Measurements from ENCODE around the gene NOS1AP. TPM values are rescaled to one million over a fixed set of nuclear protein-coding genes. Genes with fewer than 3 reads are reported as not detected.

The NOS1AP gene
- total RNA-seq, 1 experiment from 2014 or later: 0.98 TPM

DNA sequence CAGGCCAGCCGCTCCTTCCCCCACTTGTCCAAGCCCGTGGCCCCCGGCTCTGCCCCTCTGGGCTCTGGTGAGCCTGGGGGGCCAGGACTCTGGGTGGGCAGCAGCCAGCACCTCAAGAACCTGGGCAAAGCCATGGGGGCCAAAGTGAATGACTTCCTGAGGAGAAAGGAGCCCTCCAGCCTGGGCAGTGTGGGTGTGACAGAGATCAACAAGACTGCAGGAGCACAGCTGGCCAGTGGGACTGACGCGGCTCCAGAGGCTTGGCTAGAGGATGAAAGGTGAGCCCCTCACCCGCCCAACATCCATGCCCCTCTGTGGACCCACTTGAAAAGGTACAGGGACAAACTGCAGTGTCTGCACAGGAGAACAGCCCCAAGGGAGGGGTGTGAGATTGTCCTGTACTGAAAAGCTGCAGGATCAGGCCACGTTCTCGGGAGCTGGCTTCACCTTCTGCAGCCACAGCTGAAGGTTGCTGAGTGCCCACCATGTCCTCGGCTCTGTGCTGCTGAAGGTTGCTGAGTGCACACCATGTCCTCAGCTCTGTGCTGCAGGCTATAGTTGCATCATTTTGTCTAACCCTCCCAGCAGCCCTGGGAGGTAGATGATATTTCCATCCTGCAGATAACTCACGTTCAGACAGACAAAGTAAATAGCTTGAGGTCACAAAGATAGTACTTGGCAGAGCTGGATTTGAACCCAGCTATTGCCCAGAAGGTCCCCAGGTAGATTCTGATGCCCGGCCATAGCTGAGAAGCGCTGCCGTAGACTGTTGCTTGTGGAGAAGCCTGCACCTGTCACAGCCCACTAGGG, 312.7 kb downstream of the NOS1AP start:
- no peak for DNase-seq (ENCODE audit: low read depth)

DNA sequence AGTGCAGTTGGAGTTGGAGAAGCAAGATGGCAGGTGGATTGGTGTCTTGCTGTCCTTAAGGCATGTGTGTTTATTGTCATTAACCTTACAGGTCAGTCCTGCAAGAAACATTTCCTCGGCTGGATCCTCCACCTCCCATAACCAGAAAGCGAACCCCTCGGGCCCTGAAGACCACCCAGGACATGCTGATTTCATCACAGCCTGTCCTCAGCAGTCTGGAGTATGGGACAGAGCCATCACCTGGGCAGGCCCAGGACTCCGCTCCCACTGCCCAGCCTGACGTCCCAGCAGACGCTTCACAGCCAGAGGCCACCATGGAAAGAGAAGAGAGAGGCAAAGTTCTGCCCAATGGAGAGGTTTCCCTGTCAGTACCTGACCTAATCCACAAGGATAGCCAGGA, 313.6 kb downstream of the NOS1AP start:
- DNase-seq (ENCODE audit: low read depth): no peak

DNA sequence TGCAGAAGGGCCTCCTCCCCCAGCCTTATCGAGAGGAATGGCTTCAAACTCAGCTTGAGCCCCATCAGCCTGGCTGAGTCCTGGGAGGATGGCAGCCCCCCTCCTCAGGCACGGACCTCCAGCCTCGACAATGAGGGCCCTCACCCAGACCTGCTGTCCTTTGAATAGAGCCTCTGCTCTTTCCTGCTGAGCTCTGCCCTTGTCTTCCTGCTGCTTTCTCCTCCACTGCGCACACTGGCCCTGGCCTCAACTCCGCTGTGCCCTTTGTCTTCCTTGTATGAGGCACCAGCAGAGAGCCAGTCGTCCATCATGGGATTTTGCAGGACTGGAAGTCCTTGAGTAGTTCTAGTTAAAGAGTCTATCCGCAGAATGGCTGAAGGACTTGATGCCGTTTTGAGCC, 314.0 kb downstream of the NOS1AP start:
- no peak for DNase-seq (ENCODE audit: low read depth)

DNA sequence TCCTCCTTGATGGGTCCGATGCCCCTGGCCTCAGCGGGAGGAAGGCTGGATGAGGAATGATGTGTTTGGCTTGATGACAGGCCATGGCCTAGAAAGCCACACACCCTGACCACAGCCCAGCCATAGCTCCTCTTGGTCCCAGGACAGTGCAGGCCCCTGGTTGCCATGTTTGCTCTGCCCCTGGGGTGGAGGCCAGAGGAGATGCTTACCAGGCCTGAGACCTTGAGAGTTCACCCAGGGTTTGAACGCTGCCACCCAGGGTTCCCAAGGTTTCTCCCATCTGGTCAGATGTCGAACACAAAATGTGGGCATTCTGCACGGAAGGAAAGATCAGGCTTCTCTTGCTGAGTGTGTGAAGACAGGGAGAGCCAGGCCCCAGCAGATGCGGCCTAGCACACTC, 314.6 kb downstream of the NOS1AP start:
- no peak for DNase-seq (ENCODE audit: low read depth)

DNA sequence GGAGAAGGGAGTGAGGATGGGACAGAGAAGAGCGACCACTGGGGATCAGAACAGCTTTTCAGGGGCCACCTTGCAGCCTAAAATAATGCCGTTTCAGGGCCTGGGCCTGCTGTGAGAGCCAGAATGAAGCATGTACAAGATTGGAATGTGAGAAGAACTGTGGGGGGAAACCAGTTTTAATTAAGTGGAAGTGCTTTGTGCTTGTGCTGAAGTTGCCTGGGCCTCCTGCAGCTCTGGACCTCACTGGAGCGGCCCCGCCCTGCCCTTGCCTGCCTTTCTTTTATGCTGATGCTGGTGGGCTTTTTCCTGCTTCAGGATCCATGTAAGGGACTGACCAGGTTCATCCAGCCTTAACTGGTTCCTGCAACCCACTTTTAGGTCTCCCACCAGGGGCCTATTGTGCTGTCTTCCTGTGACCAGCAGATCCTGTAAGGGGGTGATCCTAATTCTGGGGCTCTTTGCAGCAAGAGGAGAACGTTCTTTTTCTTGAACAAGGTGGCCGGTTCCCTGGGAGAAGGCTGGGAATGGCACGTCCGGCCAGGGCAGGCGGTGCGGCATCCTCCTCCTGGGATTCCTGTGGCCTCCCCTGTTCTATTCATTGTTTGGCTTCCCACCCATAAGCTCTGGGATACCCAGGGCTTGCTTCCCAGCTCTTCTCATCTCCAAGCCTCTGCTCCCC, 315.2 kb downstream of the NOS1AP start:
- DNase-seq (ENCODE audit: low read depth): no peak

DNA sequence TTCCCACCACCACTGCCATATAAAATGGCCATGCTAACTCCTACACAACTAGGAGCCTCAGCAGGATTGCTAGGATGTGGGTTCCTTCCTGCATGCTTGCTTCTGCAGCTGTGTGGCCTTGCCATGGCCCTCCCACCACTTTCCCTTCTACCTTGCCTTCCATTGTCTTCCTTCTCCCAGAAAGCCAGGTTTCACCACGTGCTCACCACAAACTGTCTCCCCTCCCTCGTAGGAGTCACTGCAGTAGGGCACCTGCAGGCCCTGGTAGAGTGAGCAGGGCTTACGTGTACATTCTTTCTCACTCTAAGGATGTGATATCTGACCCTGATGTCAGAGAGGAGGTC, 315.8 kb downstream of the NOS1AP start:
- DNase-seq (ENCODE audit: low read depth): no peak

DNA sequence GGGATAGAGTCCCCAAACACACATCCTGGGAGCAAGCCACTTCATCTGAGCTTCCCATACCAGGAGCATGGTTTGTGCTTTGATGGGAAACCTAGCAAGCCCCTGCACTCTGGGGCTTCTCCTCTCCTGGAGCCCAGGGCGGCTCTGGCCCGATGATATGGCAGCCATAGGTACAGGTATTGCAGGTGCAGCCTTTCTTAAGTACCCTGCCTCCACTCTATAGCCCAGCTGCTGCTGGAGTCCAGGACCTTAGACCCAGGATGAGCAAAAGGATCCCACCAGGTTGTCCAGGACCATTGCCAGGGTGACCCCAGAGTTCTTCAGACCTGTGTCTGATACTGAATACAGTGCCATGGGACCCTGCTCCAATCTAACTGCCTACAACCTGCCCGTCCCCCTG, 316.2 kb downstream of the NOS1AP start:
- DNase-seq (ENCODE audit: low read depth): no peak

DNA sequence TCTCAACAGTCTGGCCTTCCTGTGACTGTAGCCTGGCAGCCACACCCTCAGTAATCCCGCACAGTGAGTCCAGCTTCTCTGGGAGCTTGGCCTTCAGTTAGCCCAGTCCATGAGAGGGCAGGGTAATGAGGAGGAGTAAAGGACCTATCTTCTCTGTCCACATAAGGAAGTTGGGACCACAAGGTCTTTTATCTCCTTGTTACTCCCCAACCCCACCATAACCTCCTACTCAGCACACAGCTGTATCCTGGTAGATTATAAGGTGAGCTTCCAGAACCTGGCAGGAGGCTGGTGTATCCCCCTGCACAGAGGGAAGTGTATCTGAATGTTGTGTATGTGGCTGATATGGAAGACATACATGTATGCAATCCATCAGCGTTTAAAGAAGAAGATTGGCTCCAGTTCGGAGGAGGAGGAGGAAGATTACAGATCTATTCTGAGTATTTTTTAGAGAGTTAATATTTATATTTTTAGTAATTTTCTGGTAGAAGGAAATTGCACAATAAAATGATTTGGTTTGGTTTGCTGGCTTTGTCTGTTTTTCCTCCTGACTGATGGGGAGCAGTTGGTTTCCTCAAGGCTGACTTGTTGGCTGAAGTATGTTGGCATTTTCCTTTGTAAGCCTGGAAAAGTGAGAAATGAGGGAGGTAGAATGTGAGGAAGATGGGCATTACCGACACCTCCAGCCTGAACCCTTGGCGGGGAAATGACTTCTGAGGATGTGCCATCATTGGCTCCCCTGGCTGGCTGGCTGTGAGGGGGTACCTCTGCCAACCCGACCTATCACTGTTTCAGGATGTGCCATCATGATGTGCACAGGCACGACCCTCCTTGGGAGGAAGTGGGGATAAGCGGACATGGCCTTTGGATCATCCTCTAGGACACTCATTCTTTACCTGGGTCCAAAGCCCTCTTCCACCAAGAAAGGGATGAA, 317.1 kb downstream of the NOS1AP start:
- DNase-seq (ENCODE audit: low read depth): no peak

DNA sequence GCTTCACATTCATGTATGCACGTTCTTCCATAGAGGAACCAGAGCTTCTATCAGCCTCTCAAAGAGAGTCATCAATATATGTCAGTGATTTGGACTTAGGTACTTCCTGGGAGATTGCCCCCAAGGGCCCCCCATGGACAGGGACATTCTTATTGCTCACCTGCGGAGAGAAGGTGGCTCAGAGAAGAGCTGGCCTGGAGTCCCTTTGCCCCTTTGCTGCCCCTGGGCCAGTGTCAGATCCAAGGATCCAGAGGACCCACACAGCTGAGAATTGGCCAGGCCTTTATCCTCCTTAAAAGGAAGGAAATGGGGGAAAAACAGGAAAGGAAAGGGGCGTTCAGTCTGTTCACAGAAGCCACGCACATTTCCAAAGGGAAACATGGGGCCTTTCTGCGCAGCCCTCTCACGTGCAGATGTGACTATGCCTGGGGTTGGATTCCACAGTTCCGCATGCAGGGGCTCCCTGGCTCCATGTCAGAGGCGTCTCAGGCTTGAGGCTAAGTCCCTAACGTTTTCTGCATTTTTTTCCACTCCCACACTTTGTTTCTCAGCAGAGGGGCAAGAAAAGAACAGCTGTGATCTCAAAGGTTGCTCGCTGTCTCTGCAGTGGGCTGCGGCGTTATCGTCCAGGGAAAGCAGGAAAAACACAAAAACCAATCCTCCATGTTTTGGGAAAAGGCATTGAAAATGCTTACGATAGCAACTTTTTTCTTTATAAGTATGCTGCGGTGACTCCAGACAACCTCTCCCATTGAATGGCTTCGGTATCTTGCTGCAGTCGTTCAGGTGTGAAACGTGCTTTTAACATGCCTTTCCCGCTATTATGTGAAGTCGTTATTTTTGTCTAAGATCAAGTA, 318.0 kb downstream of the NOS1AP start:
- no peak for DNase-seq (ENCODE audit: low read depth)

DNA sequence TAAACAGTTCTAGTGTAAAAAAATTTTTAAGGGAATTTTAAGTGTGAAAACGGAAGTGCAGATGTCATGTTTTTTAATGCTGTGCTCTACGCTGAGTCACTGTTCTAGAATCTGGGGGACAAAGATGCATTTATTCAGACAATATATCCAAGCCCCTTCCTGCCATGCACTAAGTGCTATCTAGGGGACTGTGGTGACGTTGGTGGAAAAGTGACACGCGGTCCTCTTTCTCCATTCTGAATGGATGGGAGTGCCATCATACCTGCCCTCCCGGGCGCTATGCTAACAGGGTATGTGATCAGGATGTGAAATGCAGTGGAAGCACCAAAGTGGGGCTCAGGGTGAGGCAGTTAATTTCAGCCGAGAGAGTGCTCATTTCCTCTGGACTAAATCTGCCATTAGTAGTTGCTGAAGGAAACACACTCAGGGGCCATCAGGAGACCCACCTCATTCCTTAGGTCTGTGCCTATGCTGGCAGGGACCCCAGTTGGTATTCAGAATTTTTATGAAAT, 318.6 kb downstream of the NOS1AP start:
- no peak for DNase-seq (ENCODE audit: low read depth)

DNA sequence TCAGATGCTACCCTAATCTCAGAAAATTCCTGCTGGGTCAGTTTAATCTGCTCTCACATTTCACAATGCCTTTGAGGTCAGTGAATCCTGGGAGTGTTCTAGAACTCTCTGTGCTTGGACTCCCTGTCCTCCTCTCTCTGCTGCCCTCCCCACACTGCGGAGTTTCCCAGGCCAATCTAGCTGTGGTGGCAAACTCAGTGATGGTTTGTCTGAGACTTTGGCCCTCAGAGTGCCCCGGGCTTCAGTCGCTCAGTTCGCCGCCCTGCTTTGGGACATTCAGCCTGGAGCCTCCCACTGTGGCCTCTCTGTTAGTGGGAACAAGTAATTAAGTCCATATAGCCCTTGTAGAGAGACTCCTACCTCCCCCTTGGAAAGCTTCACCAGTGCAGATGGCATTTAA, 319.1 kb downstream of the NOS1AP start:
- DNase-seq (ENCODE audit: low read depth): peak; percentile 90

DNA sequence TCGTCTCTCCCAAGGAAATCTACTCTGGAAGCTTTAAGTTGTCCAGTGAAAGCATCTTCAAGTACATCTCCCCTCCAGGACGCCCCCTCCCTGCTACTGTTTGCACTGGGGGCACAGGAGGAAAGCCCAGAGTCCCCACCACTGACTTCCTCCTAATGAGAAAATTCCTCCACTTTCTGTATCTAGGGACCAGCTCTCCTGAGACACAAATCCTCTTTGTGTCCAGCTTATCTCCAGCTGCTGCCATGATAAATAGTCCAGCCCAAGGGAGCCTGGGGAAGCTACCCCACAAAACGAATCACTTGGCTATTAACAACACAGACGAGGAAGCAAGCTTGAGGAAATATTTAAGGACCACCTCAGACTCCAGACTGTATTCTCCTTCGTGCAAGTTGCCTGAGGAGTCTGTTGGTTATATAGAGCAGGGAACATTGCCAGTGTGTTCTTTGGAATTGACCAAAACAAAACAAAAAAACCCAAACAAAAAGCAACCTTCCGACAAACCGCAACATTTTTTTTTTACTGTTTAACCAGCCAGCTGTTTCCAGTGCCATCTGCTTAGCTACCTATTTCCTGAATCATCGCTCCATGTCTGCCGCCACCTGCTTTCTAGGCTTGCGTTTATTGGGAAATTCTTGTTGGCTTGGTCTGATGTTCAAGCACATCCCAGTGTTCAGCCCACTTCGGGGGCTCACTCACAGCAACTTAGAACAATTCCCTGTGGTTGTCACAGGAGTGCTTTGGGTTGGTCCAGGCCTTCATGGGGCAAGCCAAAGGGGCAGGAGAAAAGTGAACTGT, 319.7 kb downstream of the NOS1AP start:
- DNase-seq (ENCODE audit: low read depth): peak; percentile 99

DNA sequence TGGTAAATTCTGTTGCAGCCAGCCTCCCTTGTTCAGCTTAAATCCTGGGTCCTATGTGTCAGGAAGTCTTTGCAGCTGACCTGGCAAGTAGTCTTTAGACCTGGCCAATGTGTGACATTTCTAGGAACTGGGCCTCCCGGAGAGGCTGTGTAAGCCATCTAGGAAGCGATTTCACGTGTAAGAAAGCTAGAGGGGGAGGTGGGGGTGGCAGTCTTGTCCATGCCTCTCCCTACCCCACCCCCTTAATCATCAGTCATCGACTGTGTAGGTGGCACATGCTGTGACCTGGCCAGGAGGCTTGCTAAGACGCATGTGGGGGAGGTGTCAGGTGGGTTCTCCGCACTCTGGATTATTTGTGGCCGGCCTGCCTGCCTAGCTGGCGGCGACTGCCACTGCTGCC, 320.5 kb downstream of the NOS1AP start:
- peak; percentile 72 for DNase-seq (ENCODE audit: low read depth)

DNA sequence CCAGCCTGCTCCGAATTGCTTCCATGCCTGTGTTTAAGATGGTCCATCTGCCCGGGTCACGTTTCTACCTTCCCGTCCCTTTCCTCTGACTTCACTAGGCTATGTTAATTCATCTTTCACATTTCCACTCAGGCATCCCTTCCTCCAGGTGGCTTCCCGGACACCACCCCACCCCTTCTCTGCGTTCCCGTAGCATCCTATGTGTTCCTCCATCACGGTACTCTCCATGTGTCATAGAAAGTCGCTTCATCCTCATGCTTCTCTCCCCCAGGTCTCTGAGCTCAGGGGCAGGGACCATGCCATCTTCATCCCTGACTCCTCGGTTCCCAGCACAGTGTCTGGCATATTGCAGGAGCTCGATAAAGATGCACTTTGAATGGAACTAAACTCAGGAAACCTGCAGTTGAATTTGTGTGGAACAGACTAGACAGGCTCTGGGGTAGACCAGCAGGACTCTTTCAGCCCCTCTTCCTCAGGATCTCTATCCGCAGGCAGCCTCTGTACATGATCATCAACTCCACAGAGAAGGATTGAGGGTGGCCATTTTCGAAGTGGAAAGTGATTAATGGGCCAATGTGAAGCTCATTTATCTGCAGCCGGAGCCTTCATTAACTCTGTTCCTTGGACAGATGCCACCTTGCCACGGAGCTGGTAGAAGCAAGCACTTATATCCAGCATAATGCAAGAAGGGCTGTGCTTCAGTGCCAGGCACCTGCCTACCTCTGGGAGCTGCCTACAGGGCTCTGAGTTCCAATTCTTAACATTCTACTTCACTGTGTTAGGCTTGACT, 321.1 kb downstream of the NOS1AP start:
- DNase-seq (ENCODE audit: low read depth): no peak

DNA sequence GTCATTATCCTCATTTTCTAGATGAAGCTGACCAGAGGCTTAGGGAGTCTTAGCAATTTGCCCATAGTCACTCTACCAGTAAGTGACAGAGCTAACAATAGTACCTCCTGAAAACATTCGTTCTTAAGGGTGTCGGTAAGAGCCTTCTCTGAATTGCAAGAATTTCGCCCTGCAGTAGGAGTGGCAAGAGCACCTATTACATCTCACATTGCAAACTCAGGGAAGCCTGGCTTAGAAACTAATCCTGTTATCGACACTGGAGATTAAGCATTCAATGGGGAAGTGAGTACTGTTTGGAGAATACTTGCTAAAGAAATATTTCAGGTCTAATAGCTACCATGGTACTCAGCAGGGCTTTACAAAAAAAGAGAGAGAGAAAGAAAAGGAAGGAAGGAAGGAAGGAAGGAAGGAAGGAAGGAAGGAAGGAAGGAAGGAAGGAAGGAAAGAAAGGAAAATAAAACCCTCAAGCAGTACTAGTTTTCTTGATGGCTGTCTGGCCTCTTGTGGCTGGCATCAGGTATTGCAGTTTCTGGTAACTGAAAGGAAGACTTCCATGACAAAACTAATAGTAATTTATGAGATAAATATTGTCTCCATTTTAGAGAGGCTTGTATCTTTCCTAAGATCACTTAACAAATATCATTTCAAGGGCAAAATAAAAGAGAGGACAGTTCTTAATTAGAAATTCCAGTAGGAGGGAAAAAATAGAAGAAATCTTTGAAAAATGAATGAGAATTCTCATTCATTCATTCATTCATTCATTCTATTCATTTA, 322.5 kb downstream of the NOS1AP start:
- peak; percentile 56 for DNase-seq (ENCODE audit: low read depth)

DNA sequence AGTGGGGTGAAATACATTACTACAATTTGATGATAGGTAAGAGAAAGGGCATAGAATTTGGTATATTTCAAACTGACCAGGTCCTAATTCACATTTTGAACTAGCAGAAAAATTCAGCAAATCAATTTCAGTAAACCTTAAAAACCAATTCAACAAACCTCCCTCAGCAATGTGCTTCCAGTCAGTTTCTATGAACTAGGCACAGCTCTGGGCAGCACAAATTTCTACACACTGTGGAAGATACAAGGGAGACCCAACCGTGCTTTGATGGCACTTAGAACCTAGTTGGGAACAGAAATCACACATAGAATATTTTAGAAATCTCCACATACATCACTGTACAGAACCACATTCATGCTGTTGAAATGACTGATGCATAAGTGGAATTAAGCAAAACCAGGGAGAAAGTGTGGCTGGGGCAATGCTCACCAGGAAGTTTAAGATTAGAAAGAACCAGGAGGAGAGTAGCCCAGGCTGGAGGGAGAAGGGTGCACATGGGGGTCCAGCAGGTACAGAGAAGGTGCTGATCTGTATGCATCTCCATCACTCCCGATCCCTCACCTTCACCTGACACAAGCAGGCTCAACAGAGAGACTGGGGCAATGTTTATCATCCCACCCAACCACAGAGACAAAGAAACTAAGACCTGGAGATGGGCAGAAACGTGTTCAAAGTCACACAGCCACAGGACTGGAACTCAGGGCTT, 326.9 kb downstream of the NOS1AP start:
- no peak for DNase-seq (ENCODE audit: low read depth)

DNA sequence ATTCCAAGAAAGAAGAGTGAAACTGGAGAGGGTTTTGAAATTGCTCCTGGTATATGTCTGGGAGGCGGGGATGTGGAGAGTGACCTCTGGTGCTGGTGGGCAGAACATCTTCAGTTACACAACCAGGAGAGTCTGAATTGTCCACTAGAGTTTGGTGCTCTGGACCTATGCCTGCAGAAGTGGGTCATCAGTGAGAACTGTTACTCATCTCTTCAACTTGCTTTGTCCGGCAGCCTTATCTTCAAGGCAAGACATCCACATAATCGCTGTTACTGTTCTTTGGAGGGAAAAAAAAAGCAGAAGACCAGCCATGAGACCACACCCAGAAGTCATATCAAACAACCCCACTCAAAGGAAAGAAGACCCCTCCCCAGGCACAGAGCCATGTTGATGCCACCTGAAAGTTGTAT, 327.6 kb downstream of the NOS1AP start:
- peak; percentile 30 for DNase-seq (ENCODE audit: low read depth)

All from LHCN-M2 (cell line).